GM19397 (cell line): ENCODE data around the gene SHROOM2.

Source experiments
- ATAC-seq: cut with Tn5 transposase; IDR thresholded peaks from one replicate; pipeline ENCODE4 v1.9.1; 2021; ENCODE audit warnings: mild to moderate bottlenecking, moderate library complexity; ENCODE audit not compliant: unreplicated experiment

The SHROOM2 gene

GRCh38 chrX:9887659-9888297 is 101.5 kb downstream of the SHROOM2 start:
- ATAC-seq, result no peak

GRCh38 chrX:9888953-9889470 is 102.8 kb downstream of the SHROOM2 start:
- ATAC-seq, result no peak

- no peak for ATAC-seq
Observed at GRCh38 chrX:9890681-9891091, 104.5 kb downstream of the SHROOM2 start.

- no peak for ATAC-seq
Observed at GRCh38 chrX:9895225-9895912, 109.1 kb downstream of the SHROOM2 start.

GRCh38 chrX:9897761-9898161 is 111.5 kb downstream of the SHROOM2 start:
- ATAC-seq, result no peak

- no peak for ATAC-seq
Observed at GRCh38 chrX:9899640-9900111, 113.4 kb downstream of the SHROOM2 start.

- ATAC-seq, result no peak
Observed at GRCh38 chrX:9902656-9903055, 116.4 kb downstream of the SHROOM2 start.

- no peak for ATAC-seq
Observed at GRCh38 chrX:9903146-9903545, 116.9 kb downstream of the SHROOM2 start.

- ATAC-seq, result no peak
Observed at GRCh38 chrX:9905288-9905687, 119.1 kb downstream of the SHROOM2 start.

GRCh38 chrX:9905721-9906120 is 119.5 kb downstream of the SHROOM2 start:
- ATAC-seq, result no peak

- ATAC-seq, result no peak
Observed at GRCh38 chrX:9906919-9907318, 120.7 kb downstream of the SHROOM2 start.

GRCh38 chrX:9907645-9908387 is 121.6 kb downstream of the SHROOM2 start:
- no peak for ATAC-seq

GRCh38 chrX:9909254-9909653 is 123.0 kb downstream of the SHROOM2 start:
- ATAC-seq, result no peak

GRCh38 chrX:9911487-9911886 is 125.3 kb downstream of the SHROOM2 start:
- ATAC-seq, result no peak

- ATAC-seq, result no peak
Observed at GRCh38 chrX:9912351-9913145, 126.3 kb downstream of the SHROOM2 start.

- ATAC-seq, result no peak
Observed at GRCh38 chrX:9913146-9913433, 126.9 kb downstream of the SHROOM2 start.

GRCh38 chrX:9917861-9918260 is 131.6 kb downstream of the SHROOM2 start:
- ATAC-seq, result no peak

GRCh38 chrX:9919632-9920172 is 133.5 kb downstream of the SHROOM2 start:
- ATAC-seq, result no peak

- ATAC-seq, result no peak
Observed at GRCh38 chrX:9921407-9921806, 135.2 kb downstream of the SHROOM2 start.

- no peak for ATAC-seq
Observed at GRCh38 chrX:9923357-9923756, 137.1 kb downstream of the SHROOM2 start.

GRCh38 chrX:9926002-9926401 is 139.8 kb downstream of the SHROOM2 start:
- ATAC-seq, result no peak
